H1 (cell line): ENCODE results near the gene RBBP6. TPM values are rescaled to one million over a fixed set of nuclear protein-coding genes. Genes with fewer than 3 reads are reported as not detected.

ENCODE experiments used
- CTCF ChIA-PET: fragments of 300-600 bp; sonication (Branson Sonifier 250); formaldehyde crosslinking; loops from one replicate; lab custom pipeline; 2021; ENCODE audit not compliant: partially characterized antibody; lab: Charles Lee
- POLR2A ChIA-PET: fragments of 300-600 bp; sonication (Branson Sonifier 250); formaldehyde crosslinking; loops from one replicate; lab custom pipeline; 2021; ENCODE audit warnings: inconsistent platforms; ENCODE audit not compliant: partially characterized antibody; lab: Charles Lee
- DNase-seq, 2 experiments: peaks; one replicate each; pipeline versions ENCODE4 v3.0.0 to v3.0.0-alpha.2; 2010 to 2022; ENCODE audit warnings: low spot score in 2 of 2, low read depth in 1 of 2, mixed read lengths in 1 of 2
- FAIRE-seq: peaks from 2 replicates; lab custom pipeline; 2011; peaks lifted over from hg19 to GRCh38; lab: Jason Lieb, UNC
- H2AFZ ChIP-seq: 2 replicates; pipeline ENCODE4 v1.8.1; 2012; ENCODE audit warnings: low read length, inconsistent platforms
- H2AK5ac ChIP-seq: 2 replicates; pipeline ENCODE4 v1.6.1; 2013; ENCODE audit warnings: low read depth, low read length
- H2BK120ac ChIP-seq: replicated peaks from 2 replicates; pipeline ENCODE3; 2013; ENCODE audit warnings: low read depth, low read length, inconsistent platforms
- H2BK12ac ChIP-seq: 2 replicates; pipeline ENCODE4 v1.6.1; 2013; ENCODE audit warnings: low read depth, low read length
- H2BK15ac ChIP-seq: 2 replicates; pipeline ENCODE4 v1.6.1; 2013; ENCODE audit warnings: low read length
- H2BK20ac ChIP-seq: 2 replicates; pipeline ENCODE4 v1.6.1; 2013; ENCODE audit warnings: low read length
- H2BK5ac ChIP-seq: 2 replicates; pipeline ENCODE4 v1.6.1; 2013; ENCODE audit warnings: low read depth, low read length
- H3K14ac ChIP-seq: 2 replicates; pipeline ENCODE4 v1.6.1; 2013; ENCODE audit warnings: inconsistent platforms; ENCODE audit not compliant: insufficient read length
- H3K18ac ChIP-seq: 2 replicates; pipeline ENCODE4 v1.6.1; 2013; ENCODE audit warnings: low read length; ENCODE audit errors: extremely low read depth
- H3K23ac ChIP-seq: 2 replicates; pipeline ENCODE4 v1.6.1; 2013; ENCODE audit warnings: inconsistent platforms; ENCODE audit not compliant: insufficient read length
- H3K23me2 ChIP-seq: 2 replicates; pipeline ENCODE4 v1.6.1; 2013; ENCODE audit warnings: low read depth, low read length
- H3K27ac ChIP-seq: 2 replicates; pipeline ENCODE4 v1.6.1; 2011; ENCODE audit warnings: low read depth, low read length, inconsistent platforms
- H3K27me3 ChIP-seq, 4 experiments: replicated peaks in 1 of 4; 1 replicate in 1 of 4; 2 replicates in 3 of 4; pipeline versions ENCODE4 v1.6.1 to v1.8.1; 2011 to 2013; ENCODE audit warnings: low read length in 3 of 4, mild to moderate bottlenecking in 3 of 4, inconsistent platforms in 2 of 4, mixed read lengths in 2 of 4, moderate library complexity in 1 of 4; ENCODE audit not compliant: control insufficient read depth in 3 of 4, insufficient read depth in 3 of 4; ENCODE audit errors: extremely low read depth in 1 of 4
- H3K36me3 ChIP-seq, 4 experiments: 2 replicates each; pipeline versions ENCODE4 v1.6.1 to v1.8.1; 2011 to 2013; ENCODE audit warnings: mild to moderate bottlenecking in 4 of 4, low read length in 3 of 4, moderate library complexity in 2 of 4, control low read depth in 1 of 4, inconsistent platforms in 1 of 4; ENCODE audit not compliant: insufficient read depth in 4 of 4, control insufficient read depth in 2 of 4
- H3K4ac ChIP-seq: replicated peaks from 2 replicates; pipeline ENCODE3; 2013; ENCODE audit warnings: low read length, low read depth, mixed read lengths, inconsistent platforms; ENCODE audit not compliant: insufficient read length
- H3K4me1 ChIP-seq, 4 experiments: replicated peaks in 1 of 4; 1 replicate in 1 of 4; 2 replicates in 3 of 4; pipeline versions ENCODE4 v1.6.1 to v1.8.1; 2011 to 2013; ENCODE audit warnings: low read length in 3 of 4, inconsistent platforms in 2 of 4, mixed read lengths in 1 of 4; ENCODE audit not compliant: insufficient read depth in 4 of 4, control insufficient read depth in 3 of 4
- H3K4me2 ChIP-seq, 2 experiments: 2 replicates each; pipeline versions ENCODE4 v1.6.1 to v1.8.1; 2011 to 2013; ENCODE audit warnings: low read depth in 2 of 2, low read length in 2 of 2, control low read depth in 1 of 2, inconsistent platforms in 1 of 2, mild to moderate bottlenecking in 1 of 2; ENCODE audit not compliant: insufficient read depth in 1 of 2
- H3K4me3 ChIP-seq, 4 experiments: fragments of 200-600, 300-600 bp in 1 of 4; sonication (generic), shearing (Covaris generic), sonication (Bioruptor Twin) in 1 of 4; 2 replicates each; pipeline versions ENCODE4 v1.5.1 to v1.8.1; 2011 to 2016; ENCODE audit warnings: low read length in 4 of 4, low read depth in 3 of 4, control low read depth in 2 of 4, inconsistent platforms in 2 of 4, mild to moderate bottlenecking in 2 of 4, mixed read lengths in 1 of 4, moderate library complexity in 1 of 4; ENCODE audit not compliant: insufficient read depth in 2 of 4; ENCODE audit errors: extremely low read depth in 1 of 4
- H3K56ac ChIP-seq: replicated peaks from 2 replicates; pipeline ENCODE3; 2013; ENCODE audit warnings: low read depth, mild to moderate bottlenecking, mixed read lengths, low read length, inconsistent platforms; ENCODE audit not compliant: insufficient read length
- H3K79me1 ChIP-seq: 2 replicates; pipeline ENCODE4 v1.6.1; 2013; ENCODE audit warnings: low read depth, low read length, control low read depth
- H3K79me2 ChIP-seq, 2 experiments: 2 replicates each; pipeline versions ENCODE4 v1.6.1 to v1.8.1; 2012 to 2013; ENCODE audit warnings: low read length in 2 of 2, mild to moderate bottlenecking in 2 of 2, inconsistent platforms in 1 of 2; ENCODE audit not compliant: insufficient read depth in 2 of 2, control insufficient read depth in 1 of 2
- H3K9ac ChIP-seq, 4 experiments: replicated peaks in 1 of 4; 1 replicate in 1 of 4; 2 replicates in 3 of 4; pipeline versions ENCODE4 v1.6.1 to v1.8.1; 2011 to 2013; ENCODE audit warnings: low read depth in 3 of 4, low read length in 3 of 4, control low read depth in 2 of 4, mild to moderate bottlenecking in 2 of 4, moderate library complexity in 2 of 4, inconsistent platforms in 1 of 4; ENCODE audit errors: extremely low read depth in 1 of 4
- H3K9me3 ChIP-seq, 2 experiments: 2 replicates each; pipeline versions ENCODE4 v1.6.1 to v1.8.1; 2012 to 2013; ENCODE audit warnings: mild to moderate bottlenecking in 2 of 2, moderate library complexity in 2 of 2, control low read depth in 1 of 2, inconsistent platforms in 1 of 2, low read depth in 1 of 2, low read length in 1 of 2, mixed read lengths in 1 of 2; ENCODE audit not compliant: insufficient read depth in 2 of 2
- H4K20me1 ChIP-seq, 2 experiments: replicated peaks in 1 of 2; 2 replicates each; pipeline versions ENCODE3 to v1.8.1; 2011 to 2013; ENCODE audit warnings: inconsistent platforms in 2 of 2, low read length in 2 of 2, mild to moderate bottlenecking in 1 of 2; ENCODE audit not compliant: insufficient read depth in 2 of 2, control insufficient read depth in 1 of 2
- H4K5ac ChIP-seq: 2 replicates; pipeline ENCODE4 v1.6.1; 2013; ENCODE audit warnings: low read length, low read depth, mixed read lengths, inconsistent platforms; ENCODE audit not compliant: insufficient read length
- H4K8ac ChIP-seq: 2 replicates; pipeline ENCODE4 v1.8.0; 2013; ENCODE audit warnings: mild to moderate bottlenecking, moderate library complexity, low read length, inconsistent platforms; ENCODE audit not compliant: insufficient read depth; ENCODE audit errors: extremely low read depth
- H4K91ac ChIP-seq: replicated peaks from 2 replicates; pipeline ENCODE3; 2013; ENCODE audit warnings: low read length, mixed read lengths, inconsistent platforms; ENCODE audit not compliant: insufficient read length
- BACH1 ChIP-seq: IDR thresholded peaks from 2 replicates; pipeline ENCODE4 v1.6.1; 2012; ENCODE audit warnings: low read length, improper control_type of control experiment
- BCL11A ChIP-seq, 2 experiments: IDR thresholded peaks; one replicate each; pipeline ENCODE4 v1.6.1; 2011; ENCODE audit warnings: low read depth in 2 of 2, low read length in 2 of 2, mild to moderate bottlenecking in 2 of 2
- CHD2 ChIP-seq: IDR thresholded peaks from 2 replicates; pipeline ENCODE4 v1.6.1; 2012; ENCODE audit warnings: low read length, improper control_type of control experiment
- CTBP2 ChIP-seq: IDR thresholded peaks from 2 replicates; pipeline ENCODE4 v1.7.0; 2011; ENCODE audit warnings: borderline replicate concordance, mild to moderate bottlenecking, moderate library complexity, mixed read lengths, low read length; ENCODE audit not compliant: insufficient read depth, insufficient read length
- HDAC6 ChIP-seq: IDR thresholded peaks from one replicate; pipeline ENCODE4 v1.7.1; 2012; ENCODE audit warnings: low read depth, mild to moderate bottlenecking, inconsistent platforms, low read length, moderate library complexity
- KDM5A ChIP-seq: fragments of 200-600 bp; IDR thresholded peaks from 2 replicates; pipeline ENCODE4 v1.7.1; 2012; ENCODE audit warnings: mild to moderate bottlenecking, low read length, inconsistent platforms, mixed read lengths
- NRF1 ChIP-seq: IDR thresholded peaks from 2 replicates; pipeline ENCODE4 v1.6.1; 2011; ENCODE audit warnings: mild to moderate bottlenecking, low read depth, low read length, improper control_type of control experiment
- POU5F1 ChIP-seq: IDR thresholded peaks from 2 replicates; pipeline ENCODE4 v1.6.1; 2011; ENCODE audit warnings: low read depth, mild to moderate bottlenecking, low read length, moderate library complexity
- RAD21 ChIP-seq, 2 experiments: IDR thresholded peaks in 1 of 2; conservative IDR thresholded peaks in 1 of 2; 2 replicates each; pipeline ENCODE4 v1.6.1; 2011; ENCODE audit warnings: low read depth in 2 of 2, low read length in 2 of 2, improper control_type of control experiment in 1 of 2, inconsistent platforms in 1 of 2, mild to moderate bottlenecking in 1 of 2, moderate library complexity in 1 of 2
- SP2 ChIP-seq: IDR thresholded peaks from 2 replicates; pipeline ENCODE4 v1.6.1; 2012; ENCODE audit warnings: mild to moderate bottlenecking, low read length, inconsistent platforms
- WGBS, 2 experiments: shearing (Covaris generic) in 1 of 2; methylation state at CpG; one replicate each; pipeline versions ENCODE4 v1.1.6 to v1.1.7; 2013 to 2015; ENCODE audit warnings: low lambda C conversion rate in 2 of 2, mixed read lengths in 2 of 2, inconsistent platforms in 1 of 2, low coverage in 1 of 2, missing lambda C conversion rate in 1 of 2; ENCODE audit not compliant: insufficient replicate concordance in 2 of 2, insufficient coverage in 1 of 2, insufficient read length in 1 of 2; ENCODE audit errors: extremely low coverage in 1 of 2, missing lambda C conversion rate in 1 of 2; 5-methylcytosine and 5-hydroxymethylcytosine counted together
- polyA plus RNA-seq, 7 experiments: library from polyadenylated mRNA; depleted of rRNA in 3 of 7; stranded (reverse) in 5 of 7; unstranded in 2 of 7; fragments of >200 nt in 5 of 7; fragments of 200-250 nt in 2 of 7; gene quantifications; 1 replicate in 5 of 7; 2 replicates in 1 of 7; 4 replicates in 1 of 7; pipeline versions ENCODE4 v1.2.1 to v1.2.3, GENCODE V29; 2011 to 2013; ENCODE audit warnings: missing spikeins in 2 of 7, mixed read lengths in 2 of 7
- total RNA-seq: library from RNA; stranded (reverse); fragmentation: NEBNext Ultra II Directional; extraction: Animal tissue kit (Norgen Biotek cat#: 25700); gene quantifications from 2 replicates; pipeline ENCODE4 v1.2.1, GENCODE V29; 2021
- TF ChIP-seq, protein P1 (sequence below): IDR thresholded peaks from 2 replicates; pipeline ENCODE4 v1.6.1; 2011; ENCODE audit warnings: low read length, improper control_type of control experiment
- TF ChIP-seq, protein P2 (sequence below): IDR thresholded peaks from 2 replicates; pipeline ENCODE4 v1.6.1; 2012; ENCODE audit warnings: inconsistent platforms

Gene RBBP6
- total and polyA plus RNA-seq, 2 of the 8 experiments (the other 6 are each of a cell fraction or from before 2014, with no cell fraction given): 22.5 to 54.5 TPM

DNA sequence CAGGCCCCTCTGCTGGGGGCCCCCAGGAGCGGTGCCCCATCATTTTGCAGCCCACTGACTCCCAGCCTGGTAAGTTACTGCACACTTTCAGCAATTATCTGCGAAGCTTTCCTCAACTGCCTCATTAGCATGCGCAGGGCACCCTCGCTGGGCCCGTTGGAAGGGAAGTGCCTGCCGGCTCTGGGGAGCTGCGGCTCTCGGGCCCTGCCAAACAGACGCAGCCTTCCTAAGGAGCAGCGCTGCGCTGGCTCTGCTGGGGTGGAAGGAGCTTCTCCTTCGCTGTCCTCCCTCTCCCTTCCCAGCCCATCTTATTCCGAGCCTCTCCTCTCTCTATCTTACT is 71.0 kb downstream of the RBBP6 start:
- Histone ChIP-seq H3K4ac (peak overlapping the region; percentile 81), H4K20me1 (no peaks in the 10 kb centered on the region), H2AK5ac (no peak overlapping the region), H3K9ac (peak overlapping the region in 3 of 4 experiments; percentile 45 to 54 (median 46); a peak in 4 of 7 replicates), H3K4me1 (no peaks in the 10 kb centered on the region; a peak in 1 of 7 replicates), H2BK5ac (no peak overlapping the region), H2BK15ac (peak overlapping the region; percentile 61; the same call in 1 of the 2 replicates), H3K23me2 (peaks cover 11% of the 10 kb centered on the region), H3K4me2 (peak overlapping the region; percentile 90 to 98), H2BK12ac (peak overlapping the region; percentile 75), H3K23ac (no peak overlapping the region), H4K5ac (peak overlapping the region; percentile 48), H3K18ac (peak overlapping the region; percentile 95), H4K91ac (no peak overlapping the region), H3K27me3 (peaks cover 2 to 9% (median 4%) of the 10 kb centered on the region in 4 experiments; a peak in 4 of 7 replicates), H3K79me1 (no peaks in the 10 kb centered on the region), H3K4me3 (peak overlapping the region; percentile 61 to 75 (median 69)), H3K36me3 (no peaks in the 10 kb centered on the region), H3K14ac (no peak overlapping the region), H2BK20ac (no peak overlapping the region), H3K56ac (no peak overlapping the region), H4K8ac (peak overlapping the region; percentile 92; the same call in 1 of the 2 replicates), H3K79me2 (no peaks in the 10 kb centered on the region), H3K27ac (no peak overlapping the region), H2AFZ (peak overlapping the region; percentile 93), H2BK120ac (no peak overlapping the region), H3K9me3 (no peaks in the 10 kb centered on the region)
- no peak for DNase-seq
- CTCF ChIA-PET: interaction anchor here (0.6 to 1.5 kb wide), 4 partner anchors 9 to 158 kb away, joined by 3 read pairs; no protein-coding TSS in a partner anchor
- POLR2A ChIA-PET: interaction anchor here (0.8 to 1.8 kb wide), 9 partner anchors 10 to 120 kb away, joined by 3 to 5 read pairs (median 3); partner anchors contain the start of gene TNRC6A
- no peak for FAIRE-seq
- 3% methylated on average over 12 of the region's 13 CpGs; no CpG with 5 or more reads in 1 of the 2 experiments for WGBS, 2 experiments
- TF ChIP-seq SP2 (no peak), HDAC6 (no peak), CHD2 (no peak), CTBP2 (no peak), KDM5A (no peak), BACH1 (no peak), NRF1 (no peak), RAD21 (IDR thresholded peaks at IDR 0.05 in 1 of 2, conservative IDR thresholded peaks at IDR 0.05 in 1 of 2; ENCODE audit: low read depth in 2 of 2, low read length in 2 of 2) (no peak), POU5F1 (no peak), BCL11A (IDR thresholded peaks at IDR 0.05; ENCODE audit: low read depth in 2 of 2, low read length in 2 of 2) (no peak)
- TF ChIP-seq, protein P1, sequence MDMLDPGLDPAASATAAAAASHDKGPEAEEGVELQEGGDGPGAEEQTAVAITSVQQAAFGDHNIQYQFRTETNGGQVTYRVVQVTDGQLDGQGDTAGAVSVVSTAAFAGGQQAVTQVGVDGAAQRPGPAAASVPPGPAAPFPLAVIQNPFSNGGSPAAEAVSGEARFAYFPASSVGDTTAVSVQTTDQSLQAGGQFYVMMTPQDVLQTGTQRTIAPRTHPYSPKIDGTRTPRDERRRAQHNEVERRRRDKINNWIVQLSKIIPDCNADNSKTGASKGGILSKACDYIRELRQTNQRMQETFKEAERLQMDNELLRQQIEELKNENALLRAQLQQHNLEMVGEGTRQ: no peak
- TF ChIP-seq, protein P2, sequence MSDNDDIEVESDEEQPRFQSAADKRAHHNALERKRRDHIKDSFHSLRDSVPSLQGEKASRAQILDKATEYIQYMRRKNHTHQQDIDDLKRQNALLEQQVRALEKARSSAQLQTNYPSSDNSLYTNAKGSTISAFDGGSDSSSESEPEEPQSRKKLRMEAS: no peak
